WTC11 (cell line): Measurements from ENCODE around the gene MVP. TPM values are rescaled to one million over a fixed set of nuclear protein-coding genes. Genes with fewer than 3 reads are reported as not detected.

Experiments used
- ATAC-seq: fragments of 200-7000 bp; cut with Tn5 transposase; 2 replicates; pipeline ENCODE4 v1.10.0; 2021; ENCODE audit warnings: mild to moderate bottlenecking, moderate library complexity
- CTCF ChIA-PET: fragments of 300-600 bp; sonication (Branson Sonifier 250); formaldehyde crosslinking; loops from one replicate; lab custom pipeline; 2021; ENCODE audit warnings: antibody characterized with exemption; lab: Charles Lee
- POLR2A ChIA-PET: fragments of 350-600 bp; sonication (Branson Sonifier 250); formaldehyde crosslinking; loops from one replicate; lab custom pipeline; 2021; ENCODE audit warnings: antibody characterized with exemption; lab: Charles Lee
- DNase-seq: peaks from one replicate; pipeline ENCODE4 v3.0.0; 2021; ENCODE audit warnings: low spot score
- H3K27ac Mint-ChIP-seq: 2 replicates; pipeline ENCODE4 v1.8.0; 2021; ENCODE audit warnings: mixed read lengths
- H3K27me3 Mint-ChIP-seq: 2 replicates; pipeline ENCODE4 v1.8.0; 2021; ENCODE audit warnings: low read depth, mild to moderate bottlenecking, moderate library complexity, mixed read lengths
- H3K36me3 Mint-ChIP-seq: 2 replicates; pipeline ENCODE4 v1.8.0; 2021; ENCODE audit warnings: mixed read lengths
- H3K4me1 Mint-ChIP-seq: 2 replicates; pipeline ENCODE4 v1.8.0; 2022; ENCODE audit warnings: mixed read lengths
- H3K4me3 Mint-ChIP-seq: 2 replicates; pipeline ENCODE4 v1.8.0; 2021; ENCODE audit warnings: mild to moderate bottlenecking, moderate library complexity, mixed read lengths
- H3K9me3 Mint-ChIP-seq: 2 replicates; pipeline ENCODE4 v1.8.0; 2021; ENCODE audit warnings: mixed read lengths
- AR ChIP-seq: fragments of 250-450 bp; sonication (Bioruptor Pico); IDR thresholded peaks from 2 replicates; pipeline ENCODE4 v1.9.0; 2021; ENCODE audit warnings: mild to moderate bottlenecking
- ATF3 ChIP-seq: sonication (generic); formaldehyde crosslinking; conservative IDR thresholded peaks from 2 replicates; pipeline ENCODE4 v1.8.1; 2022; ENCODE audit warnings: mild to moderate bottlenecking, missing genetic modification reagents
- CREM ChIP-seq: sonication (generic); formaldehyde crosslinking; IDR thresholded peaks from 2 replicates; pipeline ENCODE4 v1.8.1; 2022; ENCODE audit warnings: mild to moderate bottlenecking, missing genetic modification reagents, moderate library complexity
- ELF4 ChIP-seq: sonication (generic); formaldehyde crosslinking; IDR thresholded peaks from 2 replicates; pipeline ENCODE4 v1.8.1; 2022; ENCODE audit warnings: low read depth, mild to moderate bottlenecking, moderate library complexity, missing genetic modification reagents
- FOXP4 ChIP-seq: sonication (generic); formaldehyde crosslinking; IDR thresholded peaks from 2 replicates; pipeline ENCODE4 v1.8.0; 2022; ENCODE audit warnings: mild to moderate bottlenecking, missing genetic modification reagents
- HMGXB4 ChIP-seq: sonication (generic); formaldehyde crosslinking; IDR thresholded peaks from 2 replicates; pipeline ENCODE4 v1.8.1; 2023; ENCODE audit warnings: mild to moderate bottlenecking, moderate library complexity, missing genetic modification reagents
- KAT7 ChIP-seq: sonication (generic); formaldehyde crosslinking; IDR thresholded peaks from 2 replicates; pipeline ENCODE4 v1.8.1; 2023; ENCODE audit warnings: missing genetic modification reagents, mild to moderate bottlenecking, borderline replicate concordance
- MAX ChIP-seq: sonication (generic); formaldehyde crosslinking; IDR thresholded peaks from 2 replicates; pipeline ENCODE4 v1.8.0; 2022; ENCODE audit warnings: mild to moderate bottlenecking, missing genetic modification reagents
- SOX15 ChIP-seq: fragments of 250-450 bp; sonication (Bioruptor Pico); IDR thresholded peaks from 2 replicates; pipeline ENCODE4 v1.9.0; 2021; ENCODE audit warnings: mild to moderate bottlenecking
- STAT6 ChIP-seq: sonication (generic); formaldehyde crosslinking; conservative IDR thresholded peaks from 2 replicates; pipeline ENCODE4 v1.8.1; 2023; ENCODE audit warnings: mild to moderate bottlenecking, low read depth, missing genetic modification reagents, moderate library complexity
- TEAD4 ChIP-seq: sonication (generic); formaldehyde crosslinking; IDR thresholded peaks from 2 replicates; pipeline ENCODE4 v1.8.0; 2022; ENCODE audit warnings: mild to moderate bottlenecking, missing genetic modification reagents
- TP53 ChIP-seq: sonication (generic); formaldehyde crosslinking; IDR thresholded peaks from 2 replicates; pipeline ENCODE4 v1.8.1; 2023; ENCODE audit warnings: mild to moderate bottlenecking, missing genetic modification reagents
- USF2 ChIP-seq: sonication (generic); formaldehyde crosslinking; IDR thresholded peaks from 2 replicates; pipeline ENCODE4 v1.8.1; 2023; ENCODE audit warnings: mild to moderate bottlenecking, missing genetic modification reagents, moderate library complexity
- ZNF263 ChIP-seq: sonication (generic); formaldehyde crosslinking; IDR thresholded peaks from 2 replicates; pipeline ENCODE4 v1.8.1; 2022; ENCODE audit warnings: low read depth, mild to moderate bottlenecking, moderate library complexity, missing genetic modification reagents
- ZNF317 ChIP-seq: sonication (generic); formaldehyde crosslinking; IDR thresholded peaks from 2 replicates; pipeline ENCODE4 v1.8.1; 2023; ENCODE audit warnings: low read depth, mild to moderate bottlenecking, moderate library complexity, missing genetic modification reagents, borderline replicate concordance
- ZNF532 ChIP-seq: fragments of 250-450 bp; sonication (Bioruptor Pico); IDR thresholded peaks from 2 replicates; pipeline ENCODE4 v1.9.0; 2021; ENCODE audit warnings: mild to moderate bottlenecking, borderline replicate concordance
- total RNA-seq: library from RNA; stranded (reverse); gene quantifications from 3 replicates; pipeline ENCODE4 v1.2.3, GENCODE V29; 2021

MVP gene
- total RNA-seq, 1 experiment from 2014 or later, result 10.8 TPM

GRCh38 chr16:29839822-29840221 lies 19.6 kb downstream of the MVP start (continued):
- TF ChIP-seq HMGXB4 (CRISPR knock-in tag) (no peak), FOXP4 (CRISPR knock-in tag) (no peak), TEAD4 (CRISPR knock-in tag) (no peak), MAX (CRISPR knock-in tag) (no peak)

- no peak for ATAC-seq
These were observed 20.0 kb downstream of the MVP start for GRCh38 chr16:29840240-29840639.

More at GRCh38 chr16:29840240-29840639, 20.0 kb downstream of the MVP start:
- Mint-ChIP-seq H3K9me3 (no peaks in the 10 kb centered on the region), H3K27me3 (no peaks in the 10 kb centered on the region; the same call in 1 of the 2 replicates), H3K36me3 (no peaks in the 10 kb centered on the region), H3K27ac (no peak overlapping the region), H3K4me1 (no peaks in the 10 kb centered on the region), H3K4me3 (no peak overlapping the region)
- POLR2A ChIA-PET, result interaction anchor here (0.6 to 0.7 kb wide), 2 partner anchors 104 to 192 kb away, joined by 3 to 4 read pairs; no protein-coding TSS in a partner anchor
- no peak for TF ChIP-seq CREM (CRISPR knock-in tag)
- TF ChIP-seq SOX15, result no peak
- no peak for TF ChIP-seq ZNF263 (CRISPR knock-in tag)
- no peak for TF ChIP-seq ATF3 (CRISPR knock-in tag)
- no peak for TF ChIP-seq TEAD4 (CRISPR knock-in tag)
- no peak for TF ChIP-seq KAT7 (CRISPR knock-in tag)
- no peak for TF ChIP-seq TP53
- TF ChIP-seq ZNF317 (CRISPR knock-in tag), result no peak
- TF ChIP-seq AR (CRISPR knock-in tag), result no peak
- TF ChIP-seq ZNF532 (CRISPR knock-in tag), result no peak
- TF ChIP-seq USF2 (CRISPR knock-in tag), result no peak
- no peak for TF ChIP-seq STAT6 (CRISPR knock-in tag)
- no peak for TF ChIP-seq ELF4 (CRISPR knock-in tag)
- DNase-seq, result no peak
- CTCF ChIA-PET, result interaction anchor here (0.6 to 2.7 kb wide), 2 partner anchors 8 to 27 kb away, joined by 3 to 30 read pairs; no protein-coding TSS in a partner anchor
